Spleen (tissue), 11 donors: ENCODE data around the gene ADARB2. TPM values are rescaled to one million over a fixed set of nuclear protein-coding genes. Genes with fewer than 3 reads are reported as not detected.

ENCODE experiments used
- DNase-seq: peaks from one replicate; pipeline ENCODE4 v3.0.0-alpha.2; 2020
- H3K27ac ChIP-seq, 8 donors: fragments of 200-600 bp; sonication (generic) in 7 of 8; 1 replicate in 4 of 8; 2 replicates in 4 of 8; pipeline versions ENCODE4 v1.5.0 to v1.8.0; 2016 to 2021; ENCODE audit warnings: inconsistent platforms in 4 of 8, mild to moderate bottlenecking in 4 of 8, moderate library complexity in 1 of 8
- H3K27me3 ChIP-seq, 7 donors: fragments of 200-600 bp; sonication (generic) in 6 of 7; replicated peaks in 1 of 7; 1 replicate in 4 of 7; 2 replicates in 3 of 7; pipeline versions ENCODE4 v1.5.0 to v1.8.0; 2016 to 2021; ENCODE audit warnings: inconsistent platforms in 3 of 7, mild to moderate bottlenecking in 1 of 7
- H3K36me3 ChIP-seq, 6 donors: fragments of 200-600 bp; sonication (generic) in 5 of 6; 1 replicate in 4 of 6; 2 replicates in 2 of 6; pipeline versions ENCODE4 v1.5.0 to v1.8.0; 2016 to 2021; ENCODE audit warnings: inconsistent platforms in 2 of 6
- H3K4me1 ChIP-seq, 6 donors: fragments of 200-600 bp; sonication (generic) in 5 of 6; 1 replicate in 3 of 6; 2 replicates in 3 of 6; pipeline versions ENCODE4 v1.5.0 to v1.8.0; 2016 to 2021; ENCODE audit warnings: inconsistent platforms in 3 of 6
- H3K4me3 ChIP-seq, 8 donors: fragments of 200-600 bp; sonication (generic) in 7 of 8; 1 replicate in 4 of 8; 2 replicates in 4 of 8; pipeline versions ENCODE4 v1.5.0 to v1.8.0; 2016 to 2021; ENCODE audit warnings: inconsistent platforms in 4 of 8, mild to moderate bottlenecking in 4 of 8, moderate library complexity in 2 of 8
- H3K9me3 ChIP-seq, 8 donors: fragments of 200-600 bp; sonication (generic) in 7 of 8; 1 replicate in 4 of 8; 2 replicates in 4 of 8; pipeline versions ENCODE4 v1.5.0 to v1.8.0; 2016 to 2021; ENCODE audit warnings: inconsistent platforms in 4 of 8
- POLR2A ChIP-seq, 3 donors: fragments of 450-650 bp; IDR thresholded peaks; one replicate each; pipeline ENCODE4 v1.5.1; 2017; ENCODE audit warnings: antibody characterized with exemption in 3 of 3, mild to moderate bottlenecking in 1 of 3
- POLR2AphosphoS5 ChIP-seq, 3 donors: sonication (generic); formaldehyde crosslinking; IDR thresholded peaks; one replicate each; pipeline ENCODE4 v1.5.1; 2017; ENCODE audit warnings: antibody characterized with exemption in 3 of 3
- WGBS, 5 donors: extraction: QIAGEN DNeasy Blood & Tissue Kit in 3 of 5; methylation state at CpG; one replicate each; pipeline versions ENCODE4 v1.1.5 to v1.1.7; 2013 to 2018; 5-methylcytosine and 5-hydroxymethylcytosine counted together
- intact Hi-C: fragments of 100-400 bp; cut with DNase I; formaldehyde crosslinking; loops from one replicate; pipeline ENCODE4 v1.15.0; 2023; ENCODE audit warnings: low total_unique reads
- polyA plus RNA-seq, 3 donors: library from polyadenylated mRNA; stranded (reverse); fragments of 200-250 nt; gene quantifications; one replicate each; pipeline ENCODE4 v1.2.1, GENCODE V29; 2013
- total RNA-seq, 7 donors: library from RNA; depleted of rRNA in 3 of 7; stranded (reverse); fragments of >200 nt in 3 of 7; fragmentation: NEBNext Ultra II Directional in 4 of 7; extraction: Animal tissue kit (Norgen Biotek cat#: 25700) in 4 of 7; gene quantifications; one replicate each; pipeline versions ENCODE4 v1.1.0 to v1.2.1, GENCODE V29; 2016 to 2021
- TF ChIP-seq, protein P1 (sequence below), 11 experiments: fragments of 200-600 bp in 7 of 11; fragments of 450-650 bp in 4 of 11; sonication (generic) in 4 of 11; IDR thresholded peaks in 8 of 11; conservative IDR thresholded peaks in 3 of 11; 1 replicate in 7 of 11; 2 replicates in 4 of 11; pipeline versions ENCODE4 v1.4.0 to v1.8.0; 2016 to 2021; ENCODE audit warnings: antibody characterized with exemption in 11 of 11, inconsistent platforms in 4 of 11, mild to moderate bottlenecking in 1 of 11
- donor health status: healthy with polysubstance abuse.
- donor health status: DM: no; HTN: no; CAD: no; lungs with moderate emphysema.
- donor health status: DM: no; HTN: no; CAD: no.
- donor health status: Bipolar disorder and iron deficiency.
- donor health status: healthy.
- donor health status: DM: no; HTN: no; CAD: no.
- donor health status: DM: yes; HTN: yes; CAD: no.

ADARB2 gene
- total and polyA plus RNA-seq, 10 donors: 0.05 to 8.1 (median 0.96) TPM

DNA sequence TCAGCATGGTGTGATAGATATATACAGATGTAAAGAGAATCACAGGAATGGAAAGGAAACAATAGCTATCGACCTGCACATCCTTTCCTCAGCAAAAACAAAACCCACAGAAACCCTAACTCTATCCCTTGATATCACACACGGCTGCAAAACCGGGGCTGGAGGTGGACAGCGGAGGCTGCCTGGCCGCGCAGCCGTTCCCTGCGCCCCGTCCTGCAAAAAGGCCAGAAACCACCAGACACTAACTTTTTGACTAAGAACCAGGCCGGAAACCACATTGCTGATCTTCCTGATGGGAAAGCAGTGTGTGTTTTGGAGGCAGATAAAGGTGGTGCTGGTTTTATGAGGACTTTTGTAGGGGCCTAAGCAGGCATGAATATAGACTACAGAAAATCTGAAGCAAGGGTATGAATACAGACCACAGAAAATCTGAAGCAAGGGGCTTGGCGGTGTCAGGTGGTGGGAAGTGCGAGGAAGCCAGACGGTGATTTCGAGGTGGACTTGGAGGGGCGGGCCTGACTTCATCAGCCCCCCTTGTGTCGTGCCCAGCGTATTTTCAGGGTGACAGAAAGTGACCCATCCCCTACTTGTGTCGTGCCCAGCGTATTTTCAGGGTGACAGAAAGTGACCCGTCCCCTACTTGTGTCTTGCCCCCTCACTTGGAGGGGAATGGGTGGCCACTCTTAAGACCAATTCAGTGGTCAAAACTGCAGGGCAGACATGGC is 557.8 kb downstream of the ADARB2 start:
- WGBS, 5 donors: 74 to 88% (median 84%) methylated on average over 20 of the region's 20 CpGs
- H3K27me3 ChIP-seq: peaks cover 0 to 12% (median 0%) of the 10 kb centered on the region in 7 donors
- TF ChIP-seq POLR2A (IDR thresholded peaks at IDR 0.05) (no peak), POLR2AphosphoS5 (IDR thresholded peaks at IDR 0.05) (no peak)
- H3K4me3 ChIP-seq: no peak overlapping the region
- H3K36me3 ChIP-seq: no peaks in the 10 kb centered on the region
- intact Hi-C loops: no loop called here
- no peaks in the 10 kb centered on the region for H3K4me1 ChIP-seq
- no peaks in the 10 kb centered on the region for H3K9me3 ChIP-seq
- H3K27ac ChIP-seq: no peak overlapping the region
- peak; percentile 46 for DNase-seq

DNA sequence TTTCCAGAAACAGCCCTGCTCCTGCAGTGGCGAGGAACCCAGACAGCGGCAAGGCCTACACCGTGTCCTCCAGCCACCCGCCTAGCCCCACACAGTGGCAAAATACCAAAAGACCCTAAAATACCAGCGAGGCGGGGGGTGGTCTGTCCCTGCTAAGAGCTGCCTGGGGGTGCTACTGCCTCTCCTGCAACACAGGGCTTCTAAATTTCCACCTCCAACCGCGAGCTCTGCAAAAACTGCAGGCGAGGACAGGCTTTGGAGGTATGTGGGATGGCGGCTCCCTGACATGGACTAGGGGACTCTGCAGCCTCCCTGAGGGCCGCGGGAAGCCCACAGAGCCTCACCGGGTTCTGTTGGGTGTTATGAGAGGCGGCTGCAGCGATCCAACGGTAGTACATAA is 558.8 kb downstream of the ADARB2 start:
- Histone ChIP-seq H3K4me1 (no peaks in the 10 kb centered on the region), H3K4me3 (no peak overlapping the region), H3K36me3 (no peaks in the 10 kb centered on the region), H3K27me3 (peaks cover 0 to 6% (median 0%) of the 10 kb centered on the region in 7 donors), H3K9me3 (no peaks in the 10 kb centered on the region), H3K27ac (no peak overlapping the region)
- TF ChIP-seq, protein P1, sequence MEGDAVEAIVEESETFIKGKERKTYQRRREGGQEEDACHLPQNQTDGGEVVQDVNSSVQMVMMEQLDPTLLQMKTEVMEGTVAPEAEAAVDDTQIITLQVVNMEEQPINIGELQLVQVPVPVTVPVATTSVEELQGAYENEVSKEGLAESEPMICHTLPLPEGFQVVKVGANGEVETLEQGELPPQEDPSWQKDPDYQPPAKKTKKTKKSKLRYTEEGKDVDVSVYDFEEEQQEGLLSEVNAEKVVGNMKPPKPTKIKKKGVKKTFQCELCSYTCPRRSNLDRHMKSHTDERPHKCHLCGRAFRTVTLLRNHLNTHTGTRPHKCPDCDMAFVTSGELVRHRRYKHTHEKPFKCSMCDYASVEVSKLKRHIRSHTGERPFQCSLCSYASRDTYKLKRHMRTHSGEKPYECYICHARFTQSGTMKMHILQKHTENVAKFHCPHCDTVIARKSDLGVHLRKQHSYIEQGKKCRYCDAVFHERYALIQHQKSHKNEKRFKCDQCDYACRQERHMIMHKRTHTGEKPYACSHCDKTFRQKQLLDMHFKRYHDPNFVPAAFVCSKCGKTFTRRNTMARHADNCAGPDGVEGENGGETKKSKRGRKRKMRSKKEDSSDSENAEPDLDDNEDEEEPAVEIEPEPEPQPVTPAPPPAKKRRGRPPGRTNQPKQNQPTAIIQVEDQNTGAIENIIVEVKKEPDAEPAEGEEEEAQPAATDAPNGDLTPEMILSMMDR (IDR thresholded peaks at IDR 0.05 in 8 of 11, conservative IDR thresholded peaks at IDR 0.05 in 3 of 11): no peak
- no peak for TF ChIP-seq POLR2A (IDR thresholded peaks at IDR 0.05)
- WGBS, 5 donors: 81 to 95% (median 88%) methylated on average over 15 to 16 of the region's 16 CpGs
- DNase-seq: peak; percentile 36
- intact Hi-C loops: no loop called here

DNA sequence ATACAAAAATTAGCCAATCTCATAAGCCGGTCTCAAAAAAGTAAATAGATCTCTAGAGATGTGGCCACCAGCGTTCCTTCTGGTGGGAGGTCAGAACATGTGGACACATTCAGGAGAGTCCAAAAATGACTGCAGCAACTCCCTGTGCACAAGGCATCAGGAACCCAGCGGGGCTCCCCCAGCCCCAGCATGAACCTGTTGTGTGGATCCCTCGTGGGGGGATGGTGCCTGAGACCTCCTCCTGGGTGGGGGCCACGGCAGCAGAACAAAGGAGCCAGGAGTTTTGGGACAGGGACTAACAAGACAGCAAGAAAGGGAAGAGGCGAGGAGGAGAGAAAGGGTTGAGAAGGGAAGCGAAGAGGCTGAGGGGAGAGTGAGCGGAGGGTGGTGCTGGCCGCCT is 559.4 kb downstream of the ADARB2 start:
- WGBS, 5 donors: 82 to 92% (median 88%) methylated on average over 7 to 9 of the region's 9 CpGs
- TF ChIP-seq, protein P1 (IDR thresholded peaks at IDR 0.05 in 8 of 11, conservative IDR thresholded peaks at IDR 0.05 in 3 of 11): no peak
- no peak for TF ChIP-seq POLR2AphosphoS5 (IDR thresholded peaks at IDR 0.05)
- no peak for TF ChIP-seq POLR2A (IDR thresholded peaks at IDR 0.05)

DNA sequence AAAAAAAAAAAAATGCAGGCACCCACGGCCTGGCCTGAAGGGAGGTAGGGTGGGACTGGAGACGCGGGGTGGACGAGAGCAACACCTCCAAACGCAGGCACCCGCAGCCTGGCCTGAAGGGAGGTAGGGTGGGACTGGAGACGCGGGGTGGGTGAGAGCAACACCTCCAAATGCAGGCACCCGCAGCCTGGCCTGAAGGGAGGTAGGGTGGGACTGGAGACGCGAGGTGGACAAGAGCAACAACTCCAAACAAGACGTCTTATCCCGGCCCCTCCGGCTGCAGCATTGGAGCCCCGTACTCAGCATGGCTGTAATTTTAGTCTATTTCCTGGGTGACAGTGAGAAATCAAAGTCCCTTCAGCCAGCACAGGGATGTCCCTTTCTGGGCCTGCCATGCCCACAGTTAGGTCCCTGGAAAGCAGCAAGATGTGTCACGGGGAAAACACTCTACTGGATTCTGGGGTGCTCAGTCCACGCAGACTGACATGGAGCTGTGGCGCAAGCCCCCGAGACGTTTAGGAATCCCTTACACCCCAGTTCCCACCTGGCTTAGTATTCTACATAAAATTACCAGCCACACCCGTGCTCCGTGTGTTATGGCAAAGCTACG is 561.3 kb downstream of the ADARB2 start:
- Histone ChIP-seq H3K4me3 (no peak overlapping the region), H3K27me3 (no peaks in the 10 kb centered on the region), H3K9me3 (no peaks in the 10 kb centered on the region), H3K4me1 (no peaks in the 10 kb centered on the region), H3K27ac (no peak overlapping the region), H3K36me3 (no peaks in the 10 kb centered on the region)
- intact Hi-C loops: no loop called here
- DNase-seq: peak; percentile 25
- 87 to 94% (median 90%) methylated on average over 21 to 23 of the region's 23 CpGs for WGBS, 5 donors
- TF ChIP-seq POLR2AphosphoS5 (IDR thresholded peaks at IDR 0.05): no peak
- no peak for TF ChIP-seq POLR2A (IDR thresholded peaks at IDR 0.05)
- TF ChIP-seq, protein P1 (IDR thresholded peaks at IDR 0.05 in 8 of 11, conservative IDR thresholded peaks at IDR 0.05 in 3 of 11): no peak

More for the DNA sequence above, 559.4 kb downstream of the ADARB2 start:
- intact Hi-C loops: no loop called here
- Histone ChIP-seq H3K36me3 (no peaks in the 10 kb centered on the region), H3K4me3 (no peak overlapping the region), H3K27ac (no peak overlapping the region), H3K9me3 (no peaks in the 10 kb centered on the region), H3K4me1 (no peaks in the 10 kb centered on the region), H3K27me3 (peaks cover 0 to 4% (median 0%) of the 10 kb centered on the region in 7 donors)
- no peak for DNase-seq
